Body of pancreas (tissue), 4 donors: ENCODE measurements around the gene SYCE3.

Experiments used
- CTCF ChIP-seq, 7 experiments: fragments of 450-650 bp in 4 of 7; fragments of 200-600 bp in 3 of 7; sonication (generic) in 3 of 7; IDR thresholded peaks; one replicate each; pipeline ENCODE4 v1.5.1; 2016 to 2019; ENCODE audit warnings: antibody characterized with exemption in 7 of 7
- POLR2A ChIP-seq, 3 donors: fragments of 450-650 bp; IDR thresholded peaks; one replicate each; pipeline ENCODE4 v1.6.1; 2016; ENCODE audit warnings: antibody characterized with exemption in 3 of 3, mild to moderate bottlenecking in 2 of 3

- TF ChIP-seq CTCF (IDR thresholded peaks at IDR 0.05) (no peak), POLR2A (IDR thresholded peaks at IDR 0.05) (no peak)
Measured at GRCh38 chr22:50536226-50536625, 26.5 kb downstream of the SYCE3 start.
